ENCODE results near the gene C12orf60. TPM values are rescaled to one million over a fixed set of nuclear protein-coding genes. Genes with fewer than 3 reads are reported as not detected.
A peak's percentile ranks its signal among the peaks of the same experiment; 100 is the strongest.

C12orf60 gene
- total RNA-seq, 1 experiment from 2014 or later, result 3.5 TPM

DNA sequence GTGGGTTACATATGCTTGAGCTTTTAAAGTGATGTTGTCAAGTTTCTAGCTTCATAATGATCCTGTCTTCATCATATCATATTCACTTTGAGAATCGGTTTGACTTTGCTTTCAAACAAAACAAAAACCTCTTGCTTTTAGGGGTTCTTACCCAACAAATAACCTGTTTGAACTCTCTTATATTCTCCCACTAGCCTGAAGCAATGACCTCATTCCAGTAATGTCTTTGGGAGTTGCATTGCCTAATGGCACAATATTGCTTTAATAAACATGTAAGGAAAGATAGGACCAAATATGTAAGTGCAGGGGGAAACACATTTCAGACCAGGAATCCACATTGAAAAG lies 27.9 kb upstream of the C12orf60 start:
- Histone ChIP-seq H3K27me3 (ENCODE audit: insufficient read depth, low read length) (no peaks in the 10 kb centered on the region), H4K20me1 (ENCODE audit: insufficient read depth) (no peaks in the 10 kb centered on the region), H3K4me1 (ENCODE audit: control insufficient read depth in 1 of 2, insufficient read depth in 2 of 2, low read length in 2 of 2) (peaks cover 21 to 39% of the 10 kb centered on the region in 2 experiments), H3K27ac (ENCODE audit: low read depth, low read length) (no peak overlapping the region), H3K36me3 (ENCODE audit: control insufficient read depth in 1 of 2, insufficient read depth in 2 of 2, low read length in 2 of 2) (no peaks in the 10 kb centered on the region), H3K4me2 (ENCODE audit: low read length) (peak overlapping the region; percentile 80), H3K79me2 (ENCODE audit: insufficient read depth, low read length) (no peaks in the 10 kb centered on the region), H3K9me3 (ENCODE audit: control insufficient read depth in 1 of 2, insufficient read depth in 1 of 2, low read depth in 1 of 2, low read length in 2 of 2) (no peaks in the 10 kb centered on the region), H3K9ac (ENCODE audit: low read length) (peak overlapping the region; percentile 73), H3K9me2 (ENCODE audit: insufficient read depth) (no peaks in the 10 kb centered on the region), H2AFZ (ENCODE audit: low read depth, low read length, poor library complexity, severe bottlenecking) (no peak overlapping the region), H3K4me3 (replicated peaks in 1 of 2; ENCODE audit: low read depth in 1 of 2, low read length in 2 of 2) (peak overlapping the region; percentile 64 to 65)
- ChIA-PET RAD21 (ENCODE audit: low non-redundant PET in 1 of 2, low total read pairs in 2 of 2, uncharacterized antibody in 2 of 2, unreplicated experiment in 2 of 2) (no interaction called here), POLR2A (no interaction called here), CTCF (no interaction called here)
- DNase-seq (ENCODE audit: low read depth, low spot score) (no peak), ATAC-seq (no peak)
- intact Hi-C loops (cut with micrococcal nuclease), result no loop called here
- TF ChIP-seq CTCF (IDR thresholded peaks at IDR 0.05 in 2 of 3, conservative IDR thresholded peaks at IDR 0.05 in 1 of 3; ENCODE audit: borderline replicate concordance in 1 of 3, insufficient read depth in 1 of 3, low read depth in 2 of 3, low read length in 2 of 3) (no peak), POLR2AphosphoS5 (IDR thresholded peaks at IDR 0.05; ENCODE audit: low read depth, low read length) (no peak), TCF7L2 (IDR thresholded peaks at IDR 0.05; ENCODE audit: borderline replicate concordance, extremely low read depth, insufficient read depth, insufficient read length) (no peak), ZNF274 (IDR thresholded peaks at IDR 0.05; ENCODE audit: low read depth, low read length) (no peak), SP1 (IDR thresholded peaks at IDR 0.05; ENCODE audit: low read depth) (no peak), EZH2phosphoT487 (IDR thresholded peaks at IDR 0.05; ENCODE audit: borderline replicate concordance) (no peak)
- no TSS peak for BruUV-seq (replicated peaks)

DNA sequence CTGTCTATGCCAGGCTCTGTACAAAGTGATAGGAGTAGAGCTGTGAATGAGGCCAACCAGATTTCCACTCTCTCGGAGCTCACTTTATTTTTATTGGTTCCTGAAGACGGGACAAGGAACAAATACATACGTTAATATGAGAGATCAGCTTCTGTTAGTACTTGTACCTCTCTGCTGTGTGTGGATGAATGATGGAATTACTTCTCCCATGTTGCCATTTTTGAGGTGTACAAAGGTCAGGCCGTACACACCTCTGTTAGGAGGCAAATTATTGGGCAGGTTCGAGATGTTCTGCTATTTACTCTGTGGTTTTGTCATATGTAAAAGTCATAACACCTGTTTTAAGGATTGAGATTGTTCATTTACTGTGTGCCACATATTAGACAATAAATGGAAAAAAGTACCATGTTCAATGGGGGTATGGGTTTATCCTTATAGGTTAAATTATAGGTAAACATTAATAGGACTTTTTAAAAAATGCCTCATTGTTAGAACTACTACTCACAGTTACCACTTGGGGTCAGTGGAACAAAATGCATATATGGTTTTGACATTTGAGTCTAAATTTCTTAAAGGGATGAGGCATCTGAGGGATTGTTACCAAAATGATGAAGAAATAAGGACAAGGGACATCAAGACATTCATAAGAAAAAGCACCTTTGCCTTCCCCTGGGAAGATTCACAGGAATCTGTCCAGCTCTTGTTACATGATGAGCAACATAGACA lies 27.1 kb upstream of the C12orf60 start:
- no peaks in the 10 kb centered on the region for H3K9me2 ChIP-seq (ENCODE audit: insufficient read depth)
- H3K4me3 ChIP-seq (replicated peaks in 1 of 2; ENCODE audit: low read depth in 1 of 2, low read length in 2 of 2), result no peak overlapping the region
- no peak overlapping the region for H3K9ac ChIP-seq (ENCODE audit: low read length)
- no peaks in the 10 kb centered on the region for H4K20me1 ChIP-seq (ENCODE audit: insufficient read depth)
- TF ChIP-seq RAD21 (IDR thresholded peaks at IDR 0.05; ENCODE audit: low read depth) (peak; percentile 40), SP1 (IDR thresholded peaks at IDR 0.05; ENCODE audit: low read depth) (no peak), CTCF (IDR thresholded peaks at IDR 0.05 in 2 of 3, conservative IDR thresholded peaks at IDR 0.05 in 1 of 3; ENCODE audit: borderline replicate concordance in 1 of 3, insufficient read depth in 1 of 3, low read depth in 2 of 3, low read length in 2 of 3) (peak in 2 of 3 experiments; percentile 3 to 41; a peak in 3 of 6 replicates)
- no peaks in the 10 kb centered on the region for H3K27me3 ChIP-seq (ENCODE audit: insufficient read depth, low read length)
- H3K4me1 ChIP-seq (ENCODE audit: control insufficient read depth in 1 of 2, insufficient read depth in 2 of 2, low read length in 2 of 2), result peaks cover 21 to 39% of the 10 kb centered on the region in 2 experiments
- no TSS peak for BruUV-seq (replicated peaks)
- H3K9me3 ChIP-seq (ENCODE audit: control insufficient read depth in 1 of 2, insufficient read depth in 1 of 2, low read depth in 1 of 2, low read length in 2 of 2), result no peaks in the 10 kb centered on the region
- ATAC-seq, result no peak
- ChIA-PET RAD21 (ENCODE audit: low non-redundant PET in 1 of 2, low total read pairs in 2 of 2, uncharacterized antibody in 2 of 2, unreplicated experiment in 2 of 2) (no interaction called here), CTCF (no interaction called here), POLR2A (no interaction called here)
- no peak overlapping the region for H2AFZ ChIP-seq (ENCODE audit: low read depth, low read length, poor library complexity, severe bottlenecking)
- no peak overlapping the region for H3K27ac ChIP-seq (ENCODE audit: low read depth, low read length)
- intact Hi-C loops (cut with micrococcal nuclease), result no loop called here
- H3K36me3 ChIP-seq (ENCODE audit: control insufficient read depth in 1 of 2, insufficient read depth in 2 of 2, low read length in 2 of 2), result no peaks in the 10 kb centered on the region
- no peak for DNase-seq (ENCODE audit: low read depth, low spot score)
- no peaks in the 10 kb centered on the region for H3K79me2 ChIP-seq (ENCODE audit: insufficient read depth, low read length)
- H3K4me2 ChIP-seq (ENCODE audit: low read length), result peak overlapping the region; percentile 31
